Fibroblast of skin of left biceps (primary cell): ENCODE data around the gene KRTAP19-6.
"Not testable (repeated sequence)": the region's sequence is repeated elsewhere in the genome, so short reads cannot be mapped to it uniquely, and the experiment has no call there.

Experiments
- DNase-seq, 2 experiments: peaks; one replicate each; pipeline ENCODE4 v3.0.0-alpha.2; 2013; ENCODE audit warnings: low read depth in 2 of 2

Gene KRTAP19-6, protein sequence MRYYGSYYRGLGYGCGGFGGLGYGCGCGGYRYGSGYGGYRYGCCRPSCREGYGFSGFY

DNA sequence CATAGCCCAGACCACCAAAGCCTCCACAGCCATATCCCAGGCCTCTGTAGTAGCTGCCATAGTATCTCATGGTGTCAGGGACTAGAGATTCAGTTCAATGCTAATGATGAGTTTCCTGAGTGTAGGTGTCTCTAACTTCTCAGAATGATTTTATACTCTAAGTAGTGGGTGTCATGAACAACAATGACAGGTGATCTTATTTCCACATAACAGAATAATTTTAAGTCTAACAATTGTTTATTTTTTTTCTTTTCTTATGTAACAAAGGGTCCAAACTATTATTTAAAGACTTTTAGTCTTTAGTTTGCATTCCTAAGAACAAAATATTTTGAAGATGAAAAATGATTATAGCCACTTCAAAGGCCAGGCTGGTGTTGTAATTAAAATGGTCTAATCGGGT, at the start of gene KRTAP19-6:
Gene KRTAP19-6, minus strand, starts transcription at position 101 of the 400 bp plus-strand sequence. Its CDS starts 31 bp downstream, at position 70.
- no peak for DNase-seq

DNA sequence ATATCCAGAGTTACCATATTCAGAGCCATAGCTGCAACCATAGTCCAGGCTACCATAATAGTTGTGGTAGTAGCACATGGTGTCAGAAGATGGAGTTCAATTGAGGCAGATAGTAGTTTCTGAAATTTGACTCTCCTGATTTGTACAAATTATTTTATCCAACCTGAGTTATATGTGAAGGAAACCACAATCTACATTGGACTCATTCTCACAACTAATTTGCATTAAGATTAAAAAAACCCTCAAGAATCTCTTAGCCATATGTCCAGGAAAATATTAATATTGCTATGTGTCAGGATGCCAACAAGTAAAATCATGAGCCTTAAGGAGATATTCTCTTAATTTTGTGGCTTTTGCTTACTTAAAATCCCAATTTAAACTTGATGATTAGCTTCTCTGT, 48.6 kb upstream of the KRTAP19-6 start, which contains the start of gene KRTAP22-2:
Gene KRTAP22-2, minus strand, starts transcription at position 101 of the 400 bp plus-strand sequence.
- no peak for DNase-seq

DNA sequence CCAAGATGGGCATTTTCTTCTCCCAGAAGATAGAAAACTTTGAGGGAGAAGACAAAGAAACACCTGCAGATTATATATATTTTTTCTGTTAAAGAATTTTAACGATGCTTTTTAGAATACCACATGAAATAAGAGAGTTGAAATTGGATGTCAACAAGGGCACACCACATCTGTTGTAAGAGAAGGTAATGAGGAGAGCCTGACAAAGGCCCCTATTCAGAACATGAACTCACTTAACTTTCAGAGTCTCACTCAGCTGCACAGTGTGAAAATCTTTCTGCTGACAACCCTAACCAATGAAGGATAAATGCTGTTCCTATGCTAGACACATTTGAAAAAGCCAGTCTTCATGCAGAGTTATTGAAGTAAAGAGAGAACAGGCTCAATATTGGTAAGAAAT, 41.2 kb upstream of the KRTAP19-6 start:
- DNase-seq: no peak

DNA sequence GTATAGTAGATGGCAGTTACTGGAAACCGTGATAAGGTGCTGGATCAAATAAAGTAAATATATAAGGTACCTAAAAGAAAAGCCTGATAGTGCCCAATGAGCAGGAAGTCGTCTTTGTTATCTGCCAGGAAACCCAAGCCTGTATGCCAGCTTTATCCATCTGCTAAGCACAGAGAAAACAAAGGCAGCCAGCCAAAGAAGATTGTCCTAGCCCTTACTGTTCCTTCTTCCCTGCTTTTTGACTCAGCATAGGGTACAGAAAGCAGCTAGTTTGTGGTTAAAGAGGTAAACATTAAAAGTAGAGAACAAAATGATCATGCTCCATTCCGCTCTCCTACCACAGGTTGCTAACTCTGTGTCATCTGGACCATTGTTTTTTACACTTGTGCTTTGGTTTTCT, 38.5 kb upstream of the KRTAP19-6 start:
- no peak for DNase-seq

DNA sequence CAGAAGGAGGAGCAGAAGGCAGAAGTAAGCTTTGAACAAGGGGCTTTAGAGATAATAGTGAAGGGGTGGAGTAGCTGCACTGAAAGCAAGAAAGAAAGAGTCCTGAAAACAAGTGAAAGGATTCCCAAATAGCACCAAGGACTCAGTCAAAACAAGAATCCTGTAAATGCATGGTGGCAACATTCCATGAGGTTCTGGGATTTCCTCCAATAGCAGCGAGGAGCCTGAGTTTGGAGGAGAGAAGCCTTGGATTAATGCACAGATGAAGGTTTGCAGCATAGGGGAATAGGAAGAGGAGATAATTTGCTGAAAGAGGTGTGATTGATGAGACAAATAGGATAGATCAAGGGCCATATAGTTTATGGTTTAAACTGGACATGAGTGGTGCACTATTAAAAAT, 37.7 kb upstream of the KRTAP19-6 start:
- no peak for DNase-seq

DNA sequence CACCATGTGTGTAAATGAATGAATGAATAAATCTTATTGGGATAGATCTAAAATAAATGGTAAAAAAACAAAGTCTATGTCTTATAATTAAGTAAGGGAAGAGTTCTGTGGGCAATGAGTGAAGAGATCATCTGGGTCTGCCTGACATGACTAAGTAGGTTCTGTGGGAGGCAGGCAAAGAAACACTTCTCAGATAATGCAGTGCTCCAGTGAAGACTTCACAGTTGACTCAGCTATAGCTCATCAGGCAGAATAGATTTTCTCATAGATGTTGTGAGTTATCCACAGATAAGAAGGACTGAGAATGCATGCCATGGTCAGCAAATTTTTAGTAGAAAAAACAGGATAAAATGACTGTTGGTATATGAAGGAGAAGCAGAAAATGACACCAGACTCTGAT, 36.1 kb upstream of the KRTAP19-6 start:
- no peak for DNase-seq

DNA sequence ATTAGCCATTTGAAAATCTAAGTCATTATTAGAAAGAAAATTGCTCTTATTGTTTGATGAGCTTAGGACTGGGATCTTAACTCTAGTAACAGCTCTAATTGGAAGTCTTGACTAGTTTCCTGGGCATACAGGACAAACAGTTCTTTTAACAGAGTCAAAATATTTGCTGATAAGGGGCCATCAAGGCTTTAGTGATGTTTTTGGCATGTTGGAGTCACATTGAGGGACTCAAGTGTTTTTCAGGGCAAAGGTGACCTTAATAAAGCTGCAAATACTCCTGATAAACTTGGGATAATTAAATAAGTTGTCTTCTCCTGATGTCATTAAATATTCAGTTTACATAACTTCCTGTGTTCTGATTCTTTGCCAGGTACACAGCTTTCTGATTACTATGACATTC, 26.0 kb upstream of the KRTAP19-6 start:
- no peak for DNase-seq

DNA sequence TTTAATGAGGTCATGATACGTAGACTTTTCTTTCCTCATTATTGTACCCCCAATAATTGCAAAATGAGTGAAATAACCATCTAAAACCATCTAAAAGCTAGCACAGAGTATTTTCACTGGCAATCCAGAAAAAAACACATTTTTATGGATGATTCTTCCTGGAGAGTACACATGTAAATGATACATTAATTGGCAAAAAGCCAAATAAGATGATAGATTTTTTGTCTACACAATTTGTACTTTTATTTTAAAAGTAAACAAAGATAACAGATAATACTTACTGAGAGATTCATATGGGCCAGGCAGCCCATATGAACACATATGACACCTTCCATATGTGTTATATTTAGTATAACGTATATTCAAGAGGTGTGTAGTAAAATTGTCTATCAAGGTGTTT, 22.0 kb upstream of the KRTAP19-6 start:
- no peak for DNase-seq

DNA sequence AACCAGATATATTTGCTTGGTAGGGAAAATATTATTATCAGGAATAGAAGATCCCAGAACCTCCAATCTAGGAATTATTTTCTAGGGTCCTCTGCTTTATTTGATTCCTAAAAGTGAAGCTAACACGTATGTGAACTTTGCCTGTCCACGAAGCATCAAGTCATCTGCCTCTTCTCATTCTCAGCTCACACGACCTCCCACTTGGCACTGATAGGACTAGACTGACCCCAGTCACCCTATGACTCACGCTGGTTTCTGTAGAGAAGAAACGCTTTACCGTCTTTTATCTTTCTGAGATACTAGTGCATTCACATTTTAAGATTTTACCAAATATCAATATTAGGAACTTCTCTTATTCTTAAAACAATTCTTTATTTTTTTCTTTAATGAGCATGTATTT, 21.4 kb upstream of the KRTAP19-6 start:
- no peak for DNase-seq

DNA sequence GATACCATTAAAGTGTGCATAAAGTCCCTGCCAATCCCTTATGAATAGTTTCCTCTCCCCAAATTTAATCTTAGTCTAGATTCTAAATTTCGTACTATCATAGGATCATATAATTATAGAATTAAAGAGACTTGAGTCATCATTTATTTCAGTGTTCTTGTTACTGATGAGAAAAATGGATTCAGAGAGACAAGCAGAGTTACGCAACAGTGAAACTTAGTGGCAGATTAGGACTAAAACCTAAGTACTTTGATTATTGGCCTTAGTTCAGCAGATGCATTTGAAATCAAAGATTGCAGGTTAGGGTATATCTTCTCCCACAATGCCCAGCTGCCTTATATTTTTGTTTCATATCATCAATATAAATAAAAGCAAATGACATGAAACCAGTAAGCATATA, 20.3 kb upstream of the KRTAP19-6 start:
- DNase-seq: no peak

DNA sequence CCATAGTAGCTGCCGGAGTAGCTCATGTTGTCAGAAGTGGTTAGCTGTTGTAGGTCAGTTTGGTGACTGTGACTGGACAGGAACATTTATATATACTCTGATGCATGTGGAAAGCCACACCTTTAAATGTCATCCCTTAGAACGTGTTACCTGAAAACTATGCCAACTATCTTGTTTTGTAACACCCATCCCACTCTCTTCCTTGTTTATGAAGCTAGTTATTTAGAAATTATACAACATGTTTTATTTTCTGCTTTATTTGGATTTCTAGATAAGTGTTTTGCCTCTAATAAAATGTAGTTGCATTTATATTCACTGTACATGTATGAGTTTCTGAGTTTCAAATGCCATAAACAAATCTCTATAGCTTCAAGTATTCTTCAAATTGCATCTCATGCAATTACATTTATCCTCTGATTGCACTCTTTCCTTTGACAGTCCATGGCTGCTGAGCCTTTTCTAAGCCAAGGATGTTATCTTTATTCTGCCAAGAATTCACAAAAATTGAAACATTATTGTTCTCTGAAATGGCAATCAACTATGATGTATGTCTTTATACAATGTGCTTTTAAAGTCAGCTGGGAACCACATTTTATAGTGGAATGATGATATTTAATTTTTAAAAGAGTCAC, 19.7 kb upstream of the KRTAP19-6 start, which contains the start of gene KRTAP19-7:
Gene KRTAP19-7, minus strand, starts transcription at position 51 of the 632 bp plus-strand sequence. Its CDS starts 25 bp downstream, at position 26.
- DNase-seq: no peak

DNA sequence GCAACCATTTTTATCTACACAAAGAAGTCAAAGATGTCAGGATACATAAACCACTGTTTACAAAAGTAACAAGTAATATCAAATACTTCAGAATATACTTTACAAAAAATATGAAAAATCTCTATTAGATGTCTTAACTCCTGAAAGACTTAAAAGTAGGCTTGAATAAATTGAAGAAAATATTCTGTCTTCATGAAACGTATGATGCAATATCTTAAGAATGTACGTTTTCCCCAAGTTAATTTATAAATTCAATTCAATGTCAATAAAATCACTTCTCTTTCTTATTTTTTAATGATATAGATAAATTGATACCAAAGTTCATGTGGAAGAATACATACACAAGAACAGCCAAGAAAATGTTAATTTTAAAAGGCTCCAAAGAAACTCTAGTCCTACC, 13.4 kb upstream of the KRTAP19-6 start:
- DNase-seq: no peak

DNA sequence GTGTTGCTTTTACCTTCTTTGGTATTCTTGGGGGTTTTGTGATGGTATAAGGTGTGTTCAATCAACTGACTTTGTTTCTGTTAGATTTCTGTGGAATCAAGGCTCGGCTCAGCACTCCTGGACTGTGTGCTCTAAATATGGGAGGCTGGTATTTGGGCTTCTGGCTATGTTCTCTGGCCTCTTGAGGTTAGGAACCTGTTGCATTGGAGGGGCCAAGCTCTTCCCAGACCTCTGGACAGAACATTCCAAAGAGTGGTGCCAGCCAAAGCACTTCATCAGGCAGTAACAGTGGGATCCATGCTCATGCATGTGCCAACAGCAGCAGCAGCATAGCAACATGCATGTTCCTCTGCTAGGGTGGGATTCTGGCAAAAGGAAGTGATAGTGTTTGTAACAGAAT, 11.1 kb upstream of the KRTAP19-6 start:
- DNase-seq: no peak

DNA sequence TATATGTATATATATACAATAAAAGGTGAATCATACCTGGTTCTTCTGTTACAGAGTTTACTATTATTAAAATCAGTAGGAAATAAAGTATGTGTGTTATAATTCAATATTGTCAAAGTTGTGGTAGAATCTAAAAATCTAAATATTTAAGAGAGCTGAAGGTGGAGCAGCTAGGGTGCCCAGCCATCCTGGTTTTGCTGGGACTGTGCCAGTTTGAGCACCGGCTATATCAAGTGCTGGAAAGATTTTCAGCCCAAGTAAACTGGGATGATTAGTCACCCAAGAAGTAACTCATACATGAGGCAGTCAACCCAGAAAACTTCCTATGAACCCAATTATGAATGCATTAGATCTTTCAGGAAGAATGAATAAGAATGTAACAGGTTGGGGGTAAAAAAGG, 22.8 kb downstream of the KRTAP19-6 start:
- no peak for DNase-seq

DNA sequence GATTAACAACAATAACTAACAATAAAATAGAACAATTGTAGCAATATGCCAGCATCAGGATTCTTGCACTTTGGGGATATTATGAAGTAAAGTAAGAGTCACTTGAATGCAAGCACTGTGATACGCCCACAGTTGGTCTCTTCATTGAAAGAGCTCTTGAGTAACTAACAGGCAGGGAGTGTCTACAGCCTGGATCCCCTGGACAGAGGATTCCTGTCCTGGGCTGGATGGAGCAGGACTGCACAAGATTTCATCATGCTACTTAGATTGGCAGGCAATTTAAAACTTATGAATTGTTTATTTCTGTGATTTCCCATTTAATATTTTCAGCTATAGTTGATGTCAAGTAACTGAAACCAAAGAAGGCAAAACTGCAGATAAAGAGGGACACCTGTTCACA, 26.0 kb downstream of the KRTAP19-6 start:
- no peak for DNase-seq

DNA sequence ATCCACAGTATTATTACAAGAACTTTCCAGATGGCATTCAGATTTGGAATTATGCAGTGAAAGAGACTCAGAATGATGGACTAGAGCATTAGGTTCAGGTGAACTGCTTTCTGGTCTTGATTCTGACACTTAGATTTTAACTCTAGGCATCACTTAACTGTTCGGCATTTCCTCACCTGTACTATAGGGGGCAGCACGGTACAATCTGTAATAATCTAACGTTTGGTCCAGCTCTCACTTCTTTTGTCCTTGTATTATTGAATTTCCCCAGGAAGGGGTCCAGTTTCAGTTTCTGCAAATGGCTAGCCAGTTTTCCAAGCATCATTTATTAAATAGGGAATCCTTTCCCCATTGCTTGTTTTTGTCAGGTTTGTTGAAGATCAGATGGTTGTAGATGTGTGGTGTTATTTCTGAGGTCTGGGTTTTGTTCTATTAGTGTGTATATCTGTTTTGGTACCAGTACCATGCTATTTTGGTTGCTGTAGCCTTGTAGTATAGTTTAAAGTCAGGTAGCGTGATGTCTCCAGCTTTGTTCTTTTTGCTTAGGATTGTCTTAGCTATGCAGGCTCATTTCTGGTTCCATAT, 36.0 kb downstream of the KRTAP19-6 start:
- not testable (repeated sequence) for DNase-seq

DNA sequence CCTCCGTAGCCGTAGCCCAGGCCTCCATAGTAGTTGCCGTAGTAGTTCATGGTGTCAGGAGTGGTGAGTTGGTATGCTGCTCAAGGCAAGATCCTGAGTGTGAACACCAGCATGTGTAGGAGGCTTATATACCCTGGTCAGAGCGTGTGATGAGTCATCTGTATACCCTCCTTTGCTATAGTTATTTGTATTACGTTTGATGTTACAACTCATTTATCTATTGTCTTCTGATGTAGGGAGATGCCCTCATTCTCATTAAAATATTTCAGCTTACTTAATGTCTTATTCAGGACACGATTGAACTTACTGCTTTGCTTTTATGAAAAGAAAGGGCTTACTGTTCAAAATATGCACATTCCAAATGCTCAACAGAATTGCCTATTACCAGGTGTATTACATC, 39.6 kb downstream of the KRTAP19-6 start, which contains the start of gene KRTAP19-5:
Gene KRTAP19-5, minus strand, starts transcription at position 101 of the 400 bp plus-strand sequence. Its CDS starts 51 bp downstream, at position 50.
- no peak for DNase-seq

DNA sequence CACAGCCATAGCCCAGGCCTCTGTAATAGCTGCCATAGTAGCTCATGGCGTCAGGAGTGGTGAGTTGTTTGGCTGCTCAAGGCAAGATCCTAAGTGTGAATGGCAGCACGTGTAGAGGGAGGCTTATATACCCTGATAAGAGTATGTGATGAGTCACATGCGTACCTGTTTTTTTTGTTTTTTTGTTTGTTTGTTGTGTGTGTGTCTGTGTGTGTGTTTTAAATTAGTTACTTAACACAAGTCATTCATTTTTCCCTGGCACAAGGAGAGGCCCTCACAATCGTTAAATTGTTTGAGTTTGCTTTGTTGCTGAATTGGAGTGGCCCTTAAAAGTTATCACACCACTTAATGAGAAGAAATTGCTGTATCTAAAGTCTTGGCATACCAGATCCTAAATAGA, 44.6 kb downstream of the KRTAP19-6 start, which contains the start of gene KRTAP19-4:
Gene KRTAP19-4, minus strand, starts transcription at position 101 of the 400 bp plus-strand sequence. Its CDS starts 55 bp downstream, at position 46.
- no peak for DNase-seq

DNA sequence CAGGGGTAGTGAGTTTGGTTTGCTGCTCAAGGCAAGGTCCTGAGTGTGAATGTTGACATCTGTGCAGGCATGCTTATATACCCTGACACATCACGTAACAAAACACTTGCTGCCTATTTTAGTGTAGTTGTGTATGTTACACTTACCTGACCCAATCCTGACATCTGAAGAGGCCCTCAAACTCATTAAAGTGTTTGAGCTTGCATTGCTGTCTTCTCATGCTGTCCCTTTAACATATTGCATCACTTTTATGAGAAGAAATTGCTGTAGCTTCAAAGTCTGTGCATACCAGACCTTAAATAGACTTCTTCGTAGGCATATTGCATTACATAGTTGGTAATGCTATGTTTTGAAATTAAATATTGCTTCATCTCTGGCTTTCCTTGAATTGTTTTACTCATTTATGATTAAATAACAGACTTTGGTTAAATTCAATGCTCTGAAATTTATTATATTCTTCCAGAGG, 49.7 kb downstream of the KRTAP19-6 start, which contains the start of gene KRTAP19-3:
Gene KRTAP19-3, minus strand, starts transcription at position 51 of the 466 bp plus-strand sequence. CDS start 56 bp downstream, outside the sequence.
- no peak for DNase-seq
